ENCODE data around the gene SDF2. TPM values are rescaled to one million over a fixed set of nuclear protein-coding genes. Genes with fewer than 3 reads are reported as not detected.
A peak's percentile ranks its signal among the peaks of the same experiment; 100 is the strongest.

SDF2 gene
- total and polyA plus RNA-seq, 9 of the 15 experiments (the other 6 are each of a cell fraction or from before 2014, with no cell fraction given) = 41.2 to 132 (median 65.6) TPM

GRCh38 chr17:28599311-28600184, 62.2 kb downstream of the SDF2 start (continued):
- TF ChIP-seq NKRF (IDR thresholded peaks at IDR 0.05; ENCODE audit: borderline replicate concordance) (no peak; the same call in 1 of the 2 replicates), CTCF (IDR thresholded peaks at IDR 0.05 in 2 of 3, conservative IDR thresholded peaks at IDR 0.05 in 1 of 3; ENCODE audit: insufficient read depth in 2 of 3, low read depth in 1 of 3, low read length in 3 of 3) (no peak), KAT8 (IDR thresholded peaks at IDR 0.05; ENCODE audit: low read depth) (no peak), ATF1 (CRISPR knock-in tag; IDR thresholded peaks at IDR 0.05) (no peak), ATF1 (tag; IDR thresholded peaks at IDR 0.05) (peak; percentile 87), PCBP1 (IDR thresholded peaks at IDR 0.05; ENCODE audit: low read depth, low read length, poor library complexity, severe bottlenecking) (no peak), ADNP (tag; IDR thresholded peaks at IDR 0.05) (no peak), ZNF140 (CRISPR knock-in tag; IDR thresholded peaks at IDR 0.05) (no peak), MEF2A (IDR thresholded peaks at IDR 0.05; ENCODE audit: control insufficient read depth, low read depth, low read length) (peak; percentile 86), SRSF9 (IDR thresholded peaks at IDR 0.05; ENCODE audit: borderline replicate concordance, low read depth, low read length) (no peak), ZNF75A (CRISPR knock-in tag; IDR thresholded peaks at IDR 0.05) (no peak; the same call in 1 of the 2 replicates), BCLAF1 (IDR thresholded peaks at IDR 0.05; ENCODE audit: borderline replicate concordance in 1 of 2, control insufficient read depth in 1 of 2, low read depth in 2 of 2, low read length in 1 of 2) (0 out of 4 replicates have a peak, but pooled peaks of 1 of the 2 experiments have one; percentile 39)
- TF ChIP-seq, protein P1, sequence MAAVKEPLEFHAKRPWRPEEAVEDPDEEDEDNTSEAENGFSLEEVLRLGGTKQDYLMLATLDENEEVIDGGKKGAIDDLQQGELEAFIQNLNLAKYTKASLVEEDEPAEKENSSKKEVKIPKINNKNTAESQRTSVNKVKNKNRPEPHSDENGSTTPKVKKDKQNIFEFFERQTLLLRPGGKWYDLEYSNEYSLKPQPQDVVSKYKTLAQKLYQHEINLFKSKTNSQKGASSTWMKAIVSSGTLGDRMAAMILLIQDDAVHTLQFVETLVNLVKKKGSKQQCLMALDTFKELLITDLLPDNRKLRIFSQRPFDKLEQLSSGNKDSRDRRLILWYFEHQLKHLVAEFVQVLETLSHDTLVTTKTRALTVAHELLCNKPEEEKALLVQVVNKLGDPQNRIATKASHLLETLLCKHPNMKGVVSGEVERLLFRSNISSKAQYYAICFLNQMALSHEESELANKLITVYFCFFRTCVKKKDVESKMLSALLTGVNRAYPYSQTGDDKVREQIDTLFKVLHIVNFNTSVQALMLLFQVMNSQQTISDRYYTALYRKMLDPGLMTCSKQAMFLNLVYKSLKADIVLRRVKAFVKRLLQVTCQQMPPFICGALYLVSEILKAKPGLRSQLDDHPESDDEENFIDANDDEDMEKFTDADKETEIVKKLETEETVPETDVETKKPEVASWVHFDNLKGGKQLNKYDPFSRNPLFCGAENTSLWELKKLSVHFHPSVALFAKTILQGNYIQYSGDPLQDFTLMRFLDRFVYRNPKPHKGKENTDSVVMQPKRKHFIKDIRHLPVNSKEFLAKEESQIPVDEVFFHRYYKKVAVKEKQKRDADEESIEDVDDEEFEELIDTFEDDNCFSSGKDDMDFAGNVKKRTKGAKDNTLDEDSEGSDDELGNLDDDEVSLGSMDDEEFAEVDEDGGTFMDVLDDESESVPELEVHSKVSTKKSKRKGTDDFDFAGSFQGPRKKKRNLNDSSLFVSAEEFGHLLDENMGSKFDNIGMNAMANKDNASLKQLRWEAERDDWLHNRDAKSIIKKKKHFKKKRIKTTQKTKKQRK (IDR thresholded peaks at IDR 0.05; ENCODE audit: borderline replicate concordance, low read depth, low read length) = no peak
